Caco-2 (cell line): ENCODE results near the gene CCL24. TPM values are rescaled to one million over a fixed set of nuclear protein-coding genes. Genes with fewer than 3 reads are reported as not detected.

Experiments used
- BruUV-seq: library from RNA; stranded (reverse); fragments of 400-500 nt; replicated peaks from 2 replicates; lab custom pipeline; 2021; lab: Mats Ljungman, UMichigan
- CTCF ChIA-PET: fragments of 300-600 bp; sonication (Branson Sonifier 250); formaldehyde crosslinking; loops from one replicate; lab custom pipeline; 2022; ENCODE audit warnings: antibody characterized with exemption; lab: Charles Lee
- POLR2A ChIA-PET: fragments of 300-600 bp; sonication (Branson Sonifier 250); formaldehyde crosslinking; loops from one replicate; lab custom pipeline; 2022; ENCODE audit warnings: antibody characterized with exemption; lab: Charles Lee
- DNase-seq, 2 experiments: peaks; one replicate each; pipeline versions ENCODE4 v3.0.0 to v3.0.0-alpha.2; 2020 to 2022
- H3K27me3 ChIP-seq: replicated peaks from 2 replicates; pipeline ENCODE4 v1.6.0; 2011; ENCODE audit warnings: low read length; ENCODE audit not compliant: control insufficient read depth, insufficient read depth
- H3K36me3 ChIP-seq: 2 replicates; pipeline ENCODE4 v1.5.1; 2011; ENCODE audit warnings: low read length; ENCODE audit not compliant: control insufficient read depth, insufficient read depth
- H3K4me1 ChIP-seq: fragments of 250-450 bp; sonication (Bioruptor Pico); 2 replicates; pipeline ENCODE4 v1.5.1; 2020; ENCODE audit warnings: mild to moderate bottlenecking
- H3K4me3 ChIP-seq: 2 replicates; pipeline ENCODE4 v1.5.1; 2011; ENCODE audit warnings: low read depth, mild to moderate bottlenecking, control low read depth, low read length
- H3K9me3 ChIP-seq: fragments of 250-450 bp; sonication (Bioruptor Pico); 2 replicates; pipeline ENCODE4 v1.5.1; 2020; ENCODE audit warnings: mild to moderate bottlenecking, moderate library complexity
- H3K27ac Mint-ChIP-seq: one replicate; pipeline ENCODE4 v1.8.0; 2022; ENCODE audit warnings: mixed read lengths; ENCODE audit not compliant: unreplicated experiment
- H3K27me3 Mint-ChIP-seq: one replicate; pipeline ENCODE4 v1.8.0; 2022; ENCODE audit warnings: mixed read lengths; ENCODE audit not compliant: insufficient read depth, unreplicated experiment
- H3K36me3 Mint-ChIP-seq: one replicate; pipeline ENCODE4 v1.8.0; 2022; ENCODE audit warnings: mild to moderate bottlenecking, mixed read lengths; ENCODE audit not compliant: insufficient read depth, unreplicated experiment
- H3K4me1 Mint-ChIP-seq: one replicate; pipeline ENCODE4 v1.8.0; 2022; ENCODE audit warnings: low read depth, mixed read lengths; ENCODE audit not compliant: unreplicated experiment
- H3K4me3 Mint-ChIP-seq: one replicate; pipeline ENCODE4 v1.8.0; 2022; ENCODE audit warnings: mild to moderate bottlenecking, moderate library complexity, mixed read lengths; ENCODE audit not compliant: unreplicated experiment
- H3K9me3 Mint-ChIP-seq: one replicate; pipeline ENCODE4 v1.8.0; 2022; ENCODE audit warnings: mixed read lengths; ENCODE audit not compliant: unreplicated experiment
- intact Hi-C: fragments of 100-400 bp; cut with micrococcal nuclease; formaldehyde crosslinking; loops from one replicate; pipeline ENCODE4 v1.10.0; 2022; ENCODE audit not compliant: unreplicated experiment
- total RNA-seq: library from RNA; stranded (reverse); gene quantifications from 2 replicates; pipeline ENCODE4 v1.2.3, GENCODE V29; 2022
- TF ChIP-seq, protein P1 (sequence below), 2 experiments: fragments of 200-600 bp in 1 of 2; IDR thresholded peaks; 1 replicate in 1 of 2; 2 replicates in 1 of 2; pipeline versions ENCODE4 v1.5.1 to v1.8.0; 2011 to 2022; ENCODE audit warnings: antibody characterized with exemption in 1 of 2, control low read depth in 1 of 2, inconsistent platforms in 1 of 2, low read depth in 1 of 2, low read length in 1 of 2, mild to moderate bottlenecking in 1 of 2, moderate library complexity in 1 of 2; ENCODE audit not compliant: insufficient read depth in 1 of 2, severe bottlenecking in 1 of 2, unreplicated experiment in 1 of 2

Gene CCL24
- total RNA-seq, 1 experiment from 2014 or later = not detected

DNA sequence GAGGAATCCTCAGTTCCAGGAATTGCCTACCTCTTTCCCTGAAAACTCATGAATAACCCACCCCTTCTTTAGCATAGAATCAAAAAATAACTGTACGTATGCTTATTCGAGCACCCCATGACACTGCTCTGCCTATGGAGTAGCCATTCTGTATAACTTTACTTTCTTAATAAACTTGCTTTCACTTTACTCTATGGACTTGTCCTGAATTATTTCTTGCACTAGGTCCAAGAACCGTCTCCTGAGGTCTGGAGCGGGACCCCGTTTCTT, 11.1 kb downstream of the CCL24 start:
- intact Hi-C loops = no loop called here
- DNase-seq = no peak

DNA sequence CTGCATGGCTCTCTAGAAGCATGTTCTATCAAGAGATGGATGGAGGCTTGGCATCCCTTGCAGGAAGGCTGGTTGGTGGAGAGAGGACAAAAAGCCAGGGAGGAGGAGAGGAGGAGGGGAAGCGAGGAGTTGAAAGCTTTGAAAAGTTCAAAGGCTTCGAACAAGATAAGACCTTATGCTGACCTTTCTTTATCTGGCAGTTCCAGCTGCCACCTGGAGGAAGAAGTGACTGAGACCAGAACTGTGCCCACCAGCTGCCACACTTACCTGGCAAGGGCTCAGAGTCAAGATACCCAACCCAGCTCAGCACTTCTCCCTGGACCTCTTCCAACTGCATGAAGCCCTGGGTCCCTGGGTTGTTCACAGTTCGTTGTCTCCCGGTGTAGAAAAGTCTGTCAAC, 14.8 kb downstream of the CCL24 start:
- H3K27me3 Mint-ChIP-seq = no peaks in the 10 kb centered on the region
- H3K4me1 Mint-ChIP-seq = no peaks in the 10 kb centered on the region
- ChIA-PET CTCF (interaction anchor here (0.6 to 0.8 kb wide), 2 partner anchors 36 to 242 kb away, joined by 3 to 6 read pairs; no protein-coding TSS in a partner anchor), POLR2A (no interaction called here)
- TF ChIP-seq, protein P1, sequence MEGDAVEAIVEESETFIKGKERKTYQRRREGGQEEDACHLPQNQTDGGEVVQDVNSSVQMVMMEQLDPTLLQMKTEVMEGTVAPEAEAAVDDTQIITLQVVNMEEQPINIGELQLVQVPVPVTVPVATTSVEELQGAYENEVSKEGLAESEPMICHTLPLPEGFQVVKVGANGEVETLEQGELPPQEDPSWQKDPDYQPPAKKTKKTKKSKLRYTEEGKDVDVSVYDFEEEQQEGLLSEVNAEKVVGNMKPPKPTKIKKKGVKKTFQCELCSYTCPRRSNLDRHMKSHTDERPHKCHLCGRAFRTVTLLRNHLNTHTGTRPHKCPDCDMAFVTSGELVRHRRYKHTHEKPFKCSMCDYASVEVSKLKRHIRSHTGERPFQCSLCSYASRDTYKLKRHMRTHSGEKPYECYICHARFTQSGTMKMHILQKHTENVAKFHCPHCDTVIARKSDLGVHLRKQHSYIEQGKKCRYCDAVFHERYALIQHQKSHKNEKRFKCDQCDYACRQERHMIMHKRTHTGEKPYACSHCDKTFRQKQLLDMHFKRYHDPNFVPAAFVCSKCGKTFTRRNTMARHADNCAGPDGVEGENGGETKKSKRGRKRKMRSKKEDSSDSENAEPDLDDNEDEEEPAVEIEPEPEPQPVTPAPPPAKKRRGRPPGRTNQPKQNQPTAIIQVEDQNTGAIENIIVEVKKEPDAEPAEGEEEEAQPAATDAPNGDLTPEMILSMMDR (IDR thresholded peaks at IDR 0.05; ENCODE audit: insufficient read depth in 1 of 2, low read depth in 1 of 2, low read length in 1 of 2, severe bottlenecking in 1 of 2, unreplicated experiment in 1 of 2) = no peak
- H3K9me3 Mint-ChIP-seq = no peaks in the 10 kb centered on the region
- no peaks in the 10 kb centered on the region for H3K36me3 Mint-ChIP-seq
- no peaks in the 10 kb centered on the region for H3K4me1 ChIP-seq
- no peak overlapping the region for H3K4me3 Mint-ChIP-seq
- no peaks in the 10 kb centered on the region for H3K36me3 ChIP-seq
- BruUV-seq = no TSS peak
- no peak overlapping the region for H3K4me3 ChIP-seq
- H3K27me3 ChIP-seq = no peaks in the 10 kb centered on the region
- peak in 1 of 2 experiments; percentile 13 for DNase-seq
- intact Hi-C loops = no loop called here
- no peaks in the 10 kb centered on the region for H3K9me3 ChIP-seq
- no peak overlapping the region for H3K27ac Mint-ChIP-seq

More for the DNA sequence above, 11.1 kb downstream of the CCL24 start:
- Histone ChIP-seq H3K9me3 (peaks cover 17% of the 10 kb centered on the region), H3K36me3 (no peaks in the 10 kb centered on the region), H3K4me1 (no peaks in the 10 kb centered on the region), H3K27me3 (no peaks in the 10 kb centered on the region), H3K4me3 (no peak overlapping the region)
- no peak overlapping the region for H3K27ac Mint-ChIP-seq
- H3K9me3 Mint-ChIP-seq = peaks cover 13% of the 10 kb centered on the region
- TF ChIP-seq, protein P1 (IDR thresholded peaks at IDR 0.05; ENCODE audit: insufficient read depth in 1 of 2, low read depth in 1 of 2, low read length in 1 of 2, severe bottlenecking in 1 of 2, unreplicated experiment in 1 of 2) = no peak
- no peaks in the 10 kb centered on the region for H3K4me1 Mint-ChIP-seq
- POLR2A ChIA-PET = no interaction called here
- H3K36me3 Mint-ChIP-seq = no peaks in the 10 kb centered on the region
- H3K27me3 Mint-ChIP-seq = no peaks in the 10 kb centered on the region
- H3K4me3 Mint-ChIP-seq = no peak overlapping the region
- CTCF ChIA-PET = no interaction called here
- BruUV-seq = no TSS peak

DNA sequence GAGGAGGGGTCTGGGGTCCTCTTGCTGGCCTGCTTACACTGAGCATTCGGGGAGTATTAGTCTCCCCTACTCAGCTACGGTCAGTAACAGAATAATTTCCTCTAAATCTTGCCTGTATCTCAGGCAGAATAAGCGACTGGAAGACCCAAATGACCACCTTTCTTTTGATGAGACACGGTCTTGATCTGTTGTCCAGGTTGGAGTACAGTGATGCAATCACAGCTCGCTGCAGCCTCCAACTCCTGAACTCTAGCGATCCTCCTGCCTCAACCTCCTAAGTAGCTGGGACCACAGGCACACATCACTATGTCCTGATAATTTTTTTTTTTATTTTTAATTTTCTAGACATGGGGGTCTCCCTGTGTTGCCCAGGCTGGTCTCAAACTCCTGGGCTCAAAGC, 17.2 kb downstream of the CCL24 start:
- TF ChIP-seq, protein P1 (IDR thresholded peaks at IDR 0.05; ENCODE audit: insufficient read depth in 1 of 2, low read depth in 1 of 2, low read length in 1 of 2, severe bottlenecking in 1 of 2, unreplicated experiment in 1 of 2) = no peak
- H3K4me3 ChIP-seq = no peak overlapping the region
- intact Hi-C loops = no loop called here
- H3K4me1 ChIP-seq = no peaks in the 10 kb centered on the region
- no peaks in the 10 kb centered on the region for H3K36me3 ChIP-seq
- H3K27me3 ChIP-seq = no peaks in the 10 kb centered on the region
- POLR2A ChIA-PET = no interaction called here
- H3K4me1 Mint-ChIP-seq = no peaks in the 10 kb centered on the region
- H3K36me3 Mint-ChIP-seq = no peaks in the 10 kb centered on the region
- CTCF ChIA-PET = no interaction called here
- DNase-seq = no peak
- H3K9me3 Mint-ChIP-seq = no peaks in the 10 kb centered on the region
- no peaks in the 10 kb centered on the region for H3K9me3 ChIP-seq
- no peak overlapping the region for H3K4me3 Mint-ChIP-seq
- no peak overlapping the region for H3K27ac Mint-ChIP-seq
- H3K27me3 Mint-ChIP-seq = no peaks in the 10 kb centered on the region
- BruUV-seq = no TSS peak
